ENCODE data around the gene ZNF367.
A peak's percentile ranks its signal among the peaks of the same experiment; 100 is the strongest.

ZNF367 gene

DNA sequence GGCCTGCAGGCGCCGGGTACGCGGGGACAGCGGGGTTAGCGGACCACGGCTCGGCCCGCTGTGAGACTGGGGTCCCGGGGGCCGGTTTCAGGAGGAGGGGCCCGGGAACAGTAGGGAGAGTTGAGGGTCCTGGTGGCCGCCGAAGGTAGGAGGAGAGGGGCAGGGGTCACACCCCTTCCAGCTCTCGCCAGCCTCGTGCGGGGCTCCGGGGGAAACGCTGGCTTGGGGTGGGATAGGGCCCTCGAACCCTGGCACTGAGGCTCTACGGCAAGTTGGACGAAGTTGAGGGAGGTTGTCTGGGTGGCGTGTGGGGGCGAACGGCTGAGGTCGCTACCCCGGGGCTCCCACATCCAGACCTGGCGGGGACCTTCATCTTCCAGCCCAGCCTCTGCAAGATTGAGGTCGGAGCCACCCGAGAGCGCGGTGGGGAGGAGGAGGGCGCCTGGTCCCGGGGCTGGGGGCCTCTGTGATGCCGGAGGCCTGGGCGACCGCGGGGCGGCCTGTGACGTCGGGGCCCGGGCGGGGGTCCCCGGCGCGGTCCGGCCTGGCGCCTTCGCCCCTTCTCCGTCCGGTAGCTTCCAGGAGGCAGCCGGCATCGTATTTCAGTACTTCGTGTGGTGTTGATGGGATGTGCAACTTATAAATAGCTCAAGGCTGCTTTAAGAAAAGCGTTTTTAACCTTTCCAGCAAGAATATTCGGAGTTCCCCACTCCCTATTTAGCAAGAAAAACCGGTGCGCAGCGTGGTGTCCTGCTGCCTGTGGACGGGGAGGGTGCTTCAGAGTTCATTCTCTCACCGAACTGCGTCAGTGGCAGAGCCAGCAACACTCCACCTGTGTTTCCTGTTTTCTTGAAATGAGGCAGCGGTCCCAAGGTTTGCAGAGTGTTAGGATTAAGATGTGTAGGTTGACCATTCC is 32.7 kb upstream of the ZNF367 start:
- H3K36me3 ChIP-seq (ENCODE audit: insufficient read depth, low read length), result no peaks in the 10 kb centered on the region
- peak overlapping the region; percentile 97 for H3K4me2 ChIP-seq (ENCODE audit: low read length)
- H3K4me3 ChIP-seq (ENCODE audit: low read length), result peak overlapping the region; percentile 98
- peaks cover 16% of the 10 kb centered on the region for H3K4me1 ChIP-seq (ENCODE audit: control insufficient read depth, insufficient read depth, low read length)
- H3K27me3 ChIP-seq (ENCODE audit: control insufficient read depth, insufficient read depth, low read length), result no peaks in the 10 kb centered on the region
- H3K9me3 ChIP-seq (replicated peaks; ENCODE audit: low read length), result no peaks in the 10 kb centered on the region
- peak overlapping the region; percentile 89 for H3K9ac ChIP-seq (ENCODE audit: low read depth, low read length)

DNA sequence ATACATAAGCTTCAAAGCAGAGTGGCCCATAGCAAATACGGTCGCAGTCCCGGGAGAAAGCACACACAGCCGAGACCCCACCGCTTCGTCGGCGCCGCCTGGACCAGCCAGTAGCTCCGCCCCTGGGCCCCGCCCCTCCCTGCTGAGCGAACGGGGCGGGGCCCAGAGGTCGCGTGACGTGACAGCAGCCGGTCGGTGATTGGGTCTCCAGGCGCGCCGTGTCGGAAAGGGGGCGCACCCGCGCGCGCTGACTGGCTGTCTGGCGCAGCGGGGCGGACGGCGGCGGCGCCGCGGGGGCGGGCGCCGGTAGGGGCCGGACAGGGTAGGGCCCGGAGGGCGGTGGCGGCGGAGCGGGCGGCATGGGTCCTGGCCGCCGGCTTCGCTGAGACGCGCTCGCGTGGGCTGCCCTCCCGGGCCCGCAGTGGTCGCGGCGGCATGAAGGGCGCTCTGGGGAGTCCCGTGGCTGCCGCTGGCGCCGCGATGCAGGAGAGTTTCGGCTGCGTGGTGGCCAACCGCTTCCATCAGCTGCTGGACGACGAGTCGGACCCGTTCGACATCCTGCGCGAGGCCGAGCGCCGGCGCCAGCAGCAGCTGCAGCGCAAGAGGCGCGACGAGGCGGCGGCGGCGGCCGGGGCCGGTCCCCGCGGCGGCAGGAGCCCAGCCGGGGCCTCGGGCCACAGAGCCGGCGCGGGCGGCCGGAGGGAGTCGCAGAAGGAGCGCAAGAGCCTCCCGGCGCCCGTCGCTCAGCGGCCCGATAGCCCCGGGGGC is 31.9 kb upstream of the ZNF367 start, which contains the start of gene HABP4:
Gene HABP4 (plus strand): TSS at position 325 of the 768 bp plus-strand sequence. CDS start 111 bp downstream, at position 436.
- H3K4me3 ChIP-seq (ENCODE audit: low read length), result peak within 1 kb of the TSS; percentile 98
- H3K36me3 ChIP-seq (ENCODE audit: insufficient read depth, low read length), result no peaks in the 10 kb centered on the region
- no peaks in the 10 kb centered on the region for H3K9me3 ChIP-seq (replicated peaks; ENCODE audit: low read length)
- H3K27me3 ChIP-seq (ENCODE audit: control insufficient read depth, insufficient read depth, low read length), result no peaks in the 10 kb centered on the region
- peak within 1 kb of the TSS; percentile 97 for H3K4me2 ChIP-seq (ENCODE audit: low read length)
- H3K9ac ChIP-seq (ENCODE audit: low read depth, low read length), result peak within 1 kb of the TSS; percentile 89
- H3K4me1 ChIP-seq (ENCODE audit: control insufficient read depth, insufficient read depth, low read length), result peaks cover 16% of the 10 kb centered on the region

DNA sequence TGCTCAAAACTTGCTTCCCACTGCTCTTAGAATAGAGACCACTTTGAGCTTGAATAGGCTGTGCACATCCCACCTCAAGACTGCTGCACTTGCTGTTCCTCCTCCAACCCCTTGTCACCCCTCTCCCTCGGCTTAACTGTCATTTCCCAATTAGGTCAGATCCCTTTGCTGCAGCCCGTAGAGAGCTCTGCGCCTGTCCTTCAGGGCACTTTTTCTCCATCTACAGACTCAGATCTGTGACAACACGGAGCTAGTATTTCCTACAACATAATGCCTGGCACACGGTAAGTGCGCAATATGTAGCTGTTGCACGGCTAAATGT is 31.3 kb upstream of the ZNF367 start:
- Histone ChIP-seq H3K4me1 (ENCODE audit: control insufficient read depth, insufficient read depth, low read length) (peaks cover 16% of the 10 kb centered on the region), H3K27me3 (ENCODE audit: control insufficient read depth, insufficient read depth, low read length) (no peaks in the 10 kb centered on the region), H3K4me2 (ENCODE audit: low read length) (peak overlapping the region; percentile 97), H3K36me3 (ENCODE audit: insufficient read depth, low read length) (no peaks in the 10 kb centered on the region), H3K9ac (ENCODE audit: low read depth, low read length) (peak overlapping the region; percentile 68), H3K9me3 (replicated peaks; ENCODE audit: low read length) (no peaks in the 10 kb centered on the region), H3K4me3 (ENCODE audit: low read length) (peak overlapping the region; percentile 98)

DNA sequence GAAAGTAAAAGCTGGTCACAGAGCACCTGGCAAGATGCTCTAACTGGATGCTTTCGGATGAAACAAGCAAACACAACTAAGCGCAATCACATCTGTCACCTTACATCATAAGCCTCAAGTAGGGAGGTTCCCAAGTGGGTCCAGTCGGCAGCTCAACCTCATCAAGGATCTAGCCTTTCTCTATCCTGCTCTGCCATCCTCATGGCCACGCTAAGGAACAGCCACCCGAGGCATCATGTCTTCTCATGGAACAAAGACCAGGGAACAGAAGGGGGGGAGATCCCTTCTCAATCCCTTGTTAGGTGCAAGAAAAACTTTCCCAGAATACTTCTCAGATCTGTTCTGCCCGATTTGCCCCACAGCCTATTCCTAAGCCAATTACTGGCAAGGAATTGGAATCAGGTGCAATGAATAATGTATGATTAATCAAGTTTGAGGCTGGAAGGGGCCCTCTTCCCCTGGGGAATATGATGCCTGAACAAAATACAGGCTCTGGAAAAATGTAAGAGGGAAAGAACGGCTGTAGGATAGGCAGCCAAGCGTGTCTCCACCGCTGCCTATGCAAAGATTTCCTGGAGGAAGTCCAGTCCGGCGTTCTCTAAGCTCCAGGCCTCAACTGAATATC is 30.5 kb upstream of the ZNF367 start:
- H3K9me3 ChIP-seq (replicated peaks; ENCODE audit: low read length), result no peaks in the 10 kb centered on the region
- no peaks in the 10 kb centered on the region for H3K27me3 ChIP-seq (ENCODE audit: control insufficient read depth, insufficient read depth, low read length)
- peaks cover 16% of the 10 kb centered on the region for H3K4me1 ChIP-seq (ENCODE audit: control insufficient read depth, insufficient read depth, low read length)
- H3K36me3 ChIP-seq (ENCODE audit: insufficient read depth, low read length), result no peaks in the 10 kb centered on the region
- H3K9ac ChIP-seq (ENCODE audit: low read depth, low read length), result no peak overlapping the region
- H3K4me3 ChIP-seq (ENCODE audit: low read length), result no peak overlapping the region
- no peak overlapping the region for H3K4me2 ChIP-seq (ENCODE audit: low read length)

DNA sequence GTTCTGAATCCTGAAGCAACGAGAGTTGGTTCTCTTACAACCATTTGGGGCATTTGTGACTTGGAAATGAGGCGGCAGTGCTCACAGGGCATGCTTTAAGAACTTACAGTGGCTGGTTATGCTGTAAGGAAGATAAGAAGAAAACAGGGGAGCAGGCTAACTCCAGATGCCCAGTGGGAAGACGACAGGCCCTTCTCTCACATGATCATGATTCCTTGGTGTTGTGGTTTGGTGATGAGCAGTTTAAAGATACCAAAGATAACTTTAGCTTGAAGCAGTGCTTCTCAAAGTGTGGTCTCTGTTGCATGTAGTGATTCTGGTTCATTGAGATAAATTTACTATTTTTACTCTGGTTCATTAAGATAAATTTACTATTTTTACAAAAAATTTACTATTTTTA is 29.2 kb upstream of the ZNF367 start:
- Histone ChIP-seq H3K27me3 (ENCODE audit: control insufficient read depth, insufficient read depth, low read length) (no peaks in the 10 kb centered on the region), H3K9ac (ENCODE audit: low read depth, low read length) (no peak overlapping the region), H3K4me3 (ENCODE audit: low read length) (no peak overlapping the region), H3K4me1 (ENCODE audit: control insufficient read depth, insufficient read depth, low read length) (peaks cover 13% of the 10 kb centered on the region), H3K4me2 (ENCODE audit: low read length) (no peak overlapping the region), H3K36me3 (ENCODE audit: insufficient read depth, low read length) (no peaks in the 10 kb centered on the region), H3K9me3 (replicated peaks; ENCODE audit: low read length) (no peaks in the 10 kb centered on the region)

DNA sequence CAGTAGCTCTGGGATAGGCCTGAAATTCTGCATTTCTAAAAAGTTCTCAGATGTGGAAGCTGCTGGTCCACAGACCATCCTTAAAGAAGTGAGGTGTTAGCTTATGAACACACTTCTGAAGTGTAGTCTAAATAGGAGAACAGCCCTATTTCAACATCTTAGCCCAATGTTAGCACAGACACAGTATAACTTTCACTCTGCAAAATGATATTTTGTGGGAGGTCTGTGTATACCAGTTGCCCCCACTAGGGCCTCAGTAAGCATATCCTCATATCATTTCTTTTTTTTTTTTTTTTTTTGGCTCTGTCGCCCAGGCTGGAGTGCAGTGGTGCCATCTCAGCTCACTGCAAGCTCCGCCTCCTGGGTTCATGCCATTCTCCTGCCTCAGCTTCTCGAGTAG is 24.3 kb upstream of the ZNF367 start:
- H3K27me3 ChIP-seq (ENCODE audit: control insufficient read depth, insufficient read depth, low read length), result no peaks in the 10 kb centered on the region

DNA sequence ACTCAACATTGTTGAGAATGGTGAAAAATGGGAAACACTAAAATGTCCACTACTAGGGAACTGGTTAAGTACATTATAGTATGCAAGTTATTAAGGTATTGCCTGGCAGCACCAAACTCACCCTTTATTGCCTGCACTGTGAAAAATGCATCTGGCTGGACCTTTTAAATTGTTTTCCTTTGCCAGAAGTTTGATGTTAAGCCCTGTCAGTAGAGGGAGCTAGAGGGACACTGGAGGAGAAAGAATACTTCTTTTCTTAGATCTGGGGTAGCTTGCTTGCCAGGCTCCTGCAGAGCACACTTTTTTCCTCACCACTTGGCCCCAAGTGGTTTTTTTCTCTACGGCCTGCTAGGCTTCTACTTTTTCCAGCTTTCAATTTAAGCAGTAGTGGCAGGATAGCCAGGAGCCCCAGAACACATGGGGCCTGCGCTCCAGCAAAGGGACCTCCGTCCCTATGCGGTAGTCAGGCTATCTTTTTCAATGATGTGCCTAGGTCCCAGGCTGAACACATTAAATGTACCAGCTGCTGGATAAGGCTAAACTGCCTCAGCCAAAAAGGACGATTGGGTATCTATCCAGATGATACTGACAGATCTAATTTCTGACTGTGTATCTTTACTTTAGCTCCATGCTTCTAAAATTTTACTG is 23.8 kb upstream of the ZNF367 start:
- Histone ChIP-seq H3K9ac (ENCODE audit: low read depth, low read length) (no peak overlapping the region), H3K4me3 (ENCODE audit: low read length) (no peak overlapping the region), H3K27me3 (ENCODE audit: control insufficient read depth, insufficient read depth, low read length) (no peaks in the 10 kb centered on the region), H3K9me3 (replicated peaks; ENCODE audit: low read length) (no peaks in the 10 kb centered on the region), H3K4me2 (ENCODE audit: low read length) (no peak overlapping the region), H3K36me3 (ENCODE audit: insufficient read depth, low read length) (no peaks in the 10 kb centered on the region), H3K4me1 (ENCODE audit: control insufficient read depth, insufficient read depth, low read length) (no peaks in the 10 kb centered on the region)

More for the DNA sequence above, 24.3 kb upstream of the ZNF367 start:
- no peaks in the 10 kb centered on the region for H3K4me1 ChIP-seq (ENCODE audit: control insufficient read depth, insufficient read depth, low read length)
- no peaks in the 10 kb centered on the region for H3K9me3 ChIP-seq (replicated peaks; ENCODE audit: low read length)
- H3K9ac ChIP-seq (ENCODE audit: low read depth, low read length), result no peak overlapping the region
- H3K36me3 ChIP-seq (ENCODE audit: insufficient read depth, low read length), result no peaks in the 10 kb centered on the region
- H3K4me2 ChIP-seq (ENCODE audit: low read length), result no peak overlapping the region
- no peak overlapping the region for H3K4me3 ChIP-seq (ENCODE audit: low read length)

DNA sequence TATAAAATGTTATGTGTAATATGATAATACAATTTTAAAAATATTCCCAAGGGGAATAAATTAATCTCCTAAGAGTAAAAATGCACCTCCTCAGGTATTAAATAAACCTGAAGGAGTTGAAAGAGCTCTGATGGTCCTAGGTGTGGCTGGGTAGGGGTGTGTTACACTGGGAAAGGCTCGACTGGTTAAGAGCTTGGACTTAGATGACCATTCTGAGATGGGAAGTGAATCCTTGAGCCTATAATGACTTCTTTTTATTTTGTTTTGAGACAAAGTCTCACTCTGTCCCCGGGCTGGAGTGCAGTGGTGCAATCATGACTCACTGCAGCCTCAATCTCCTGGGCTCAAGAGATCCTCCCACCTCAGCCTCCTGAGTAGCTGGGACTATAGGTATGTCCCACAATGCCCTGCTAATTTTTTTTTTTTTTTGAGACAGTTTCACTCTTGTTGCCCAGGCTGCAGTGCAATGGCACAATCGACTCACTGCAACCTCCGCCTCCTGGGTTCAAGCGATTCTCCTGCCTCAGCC is 22.6 kb upstream of the ZNF367 start:
- Histone ChIP-seq H3K27me3 (ENCODE audit: control insufficient read depth, insufficient read depth, low read length) (no peaks in the 10 kb centered on the region), H3K4me3 (ENCODE audit: low read length) (no peak overlapping the region), H3K36me3 (ENCODE audit: insufficient read depth, low read length) (no peaks in the 10 kb centered on the region), H3K4me1 (ENCODE audit: control insufficient read depth, insufficient read depth, low read length) (no peaks in the 10 kb centered on the region), H3K9ac (ENCODE audit: low read depth, low read length) (no peak overlapping the region), H3K9me3 (replicated peaks; ENCODE audit: low read length) (no peaks in the 10 kb centered on the region), H3K4me2 (ENCODE audit: low read length) (no peak overlapping the region)

DNA sequence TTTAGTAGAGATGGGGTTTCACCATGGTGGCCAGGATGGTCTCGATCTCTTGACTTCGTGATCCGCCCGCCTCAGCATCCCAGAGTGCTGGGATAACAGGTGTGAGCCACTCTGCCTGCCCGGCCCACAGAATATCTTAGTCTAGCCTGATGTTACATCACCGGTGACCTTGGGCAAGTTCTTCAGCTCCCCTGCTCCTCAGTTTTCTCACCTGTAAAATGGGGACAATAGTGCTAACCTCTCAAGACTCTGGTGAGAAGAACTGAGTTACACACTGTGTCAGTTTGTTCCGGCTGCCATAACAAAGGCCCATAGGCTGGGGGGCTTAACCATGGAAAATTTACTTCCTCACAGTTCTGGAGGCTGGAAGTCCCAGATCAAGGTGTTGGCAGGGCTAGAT is 19.3 kb upstream of the ZNF367 start:
- no peaks in the 10 kb centered on the region for H3K27me3 ChIP-seq (ENCODE audit: control insufficient read depth, insufficient read depth, low read length)
- no peak overlapping the region for H3K4me2 ChIP-seq (ENCODE audit: low read length)
- no peaks in the 10 kb centered on the region for H3K4me1 ChIP-seq (ENCODE audit: control insufficient read depth, insufficient read depth, low read length)
- no peak overlapping the region for H3K4me3 ChIP-seq (ENCODE audit: low read length)
- H3K9ac ChIP-seq (ENCODE audit: low read depth, low read length), result no peak overlapping the region
- no peaks in the 10 kb centered on the region for H3K36me3 ChIP-seq (ENCODE audit: insufficient read depth, low read length)
- no peaks in the 10 kb centered on the region for H3K9me3 ChIP-seq (replicated peaks; ENCODE audit: low read length)

DNA sequence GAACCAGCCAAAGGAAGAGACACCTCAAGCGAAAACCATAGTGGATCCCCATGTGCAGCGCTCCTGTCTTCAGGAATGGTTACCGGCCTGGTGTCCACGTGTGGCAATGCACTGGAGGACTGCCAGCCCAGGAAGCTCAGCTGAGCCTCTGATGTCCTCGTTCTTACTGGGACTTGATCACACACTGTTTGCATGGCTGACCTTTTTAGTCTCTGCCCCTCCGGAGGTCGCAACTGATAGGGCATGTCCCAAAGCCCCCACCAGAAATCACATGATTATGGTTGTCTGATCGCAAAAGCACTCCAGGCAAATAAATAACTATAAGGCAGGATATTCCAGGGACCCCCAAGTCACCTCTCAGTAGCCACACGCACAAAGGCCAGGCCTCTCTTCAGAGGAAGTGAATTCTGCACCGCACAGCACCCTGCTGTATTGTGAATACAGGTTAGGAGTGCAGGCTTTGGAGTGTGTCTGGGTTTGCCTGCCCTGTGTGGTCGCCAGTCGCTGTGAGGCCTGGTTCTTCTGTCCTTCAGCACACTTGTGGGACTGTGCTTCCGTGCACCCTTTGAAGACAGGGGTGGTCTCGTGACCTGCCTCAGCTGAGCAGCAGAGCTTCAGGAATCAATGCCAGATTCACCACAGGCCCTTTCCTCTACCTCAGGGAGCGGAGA is 18.4 kb upstream of the ZNF367 start:
- no peaks in the 10 kb centered on the region for H3K9me3 ChIP-seq (replicated peaks; ENCODE audit: low read length)
- no peaks in the 10 kb centered on the region for H3K4me1 ChIP-seq (ENCODE audit: control insufficient read depth, insufficient read depth, low read length)
- no peaks in the 10 kb centered on the region for H3K27me3 ChIP-seq (ENCODE audit: control insufficient read depth, insufficient read depth, low read length)
- H3K4me2 ChIP-seq (ENCODE audit: low read length), result no peak overlapping the region
- H3K36me3 ChIP-seq (ENCODE audit: insufficient read depth, low read length), result no peaks in the 10 kb centered on the region
- no peak overlapping the region for H3K9ac ChIP-seq (ENCODE audit: low read depth, low read length)
- no peak overlapping the region for H3K4me3 ChIP-seq (ENCODE audit: low read length)

All from skeletal muscle satellite cell (primary cell).